ENCODE data around the gene LTA4H.

LTA4H gene

GRCh38 chr12:96057986-96058553 is 22.7 kb upstream of the LTA4H start:
- no peak for DNase-seq (ENCODE audit: low read depth)

DNA sequence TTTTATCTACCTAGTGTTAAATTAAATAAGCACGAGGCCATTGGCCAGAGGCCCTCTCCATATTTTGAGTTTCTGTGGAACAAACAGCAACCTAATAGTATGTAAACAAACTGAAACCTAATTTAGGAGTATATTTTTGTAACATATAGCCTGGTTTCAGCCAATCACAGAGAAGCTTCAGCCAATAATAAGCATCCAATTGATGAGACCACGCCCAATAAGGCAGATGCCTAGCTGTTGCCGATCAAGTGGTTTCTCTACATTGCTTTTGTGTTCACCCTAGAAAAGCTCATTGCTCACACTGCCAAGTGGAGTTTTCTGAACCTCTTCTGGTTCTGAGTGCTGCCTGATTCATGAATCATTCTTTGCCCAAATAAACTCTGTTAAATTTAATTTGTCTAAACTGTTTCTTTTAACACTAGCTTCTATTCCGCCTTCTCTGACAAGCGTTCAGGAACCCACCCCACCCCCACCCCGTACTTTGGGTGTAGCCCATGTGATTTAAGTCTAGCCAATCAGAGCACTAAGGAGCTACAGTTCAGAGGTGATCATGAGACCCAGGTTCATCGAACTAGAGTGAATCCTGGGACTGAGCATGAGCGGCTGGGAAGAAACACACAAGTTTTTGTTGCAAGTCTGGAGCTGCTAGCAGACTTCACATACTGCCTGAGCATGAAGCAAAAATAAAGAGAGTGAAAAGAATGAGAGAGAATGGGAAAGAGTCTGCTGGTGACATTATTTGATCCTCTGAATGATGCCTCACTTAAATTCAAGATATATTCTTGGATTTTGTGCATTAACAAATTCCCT is 21.5 kb upstream of the LTA4H start:
- no peak for DNase-seq (ENCODE audit: low read depth)

- no peak for DNase-seq (ENCODE audit: low read depth)
These were observed 18.8 kb upstream of the LTA4H start for GRCh38 chr12:96054244-96054610.

DNA sequence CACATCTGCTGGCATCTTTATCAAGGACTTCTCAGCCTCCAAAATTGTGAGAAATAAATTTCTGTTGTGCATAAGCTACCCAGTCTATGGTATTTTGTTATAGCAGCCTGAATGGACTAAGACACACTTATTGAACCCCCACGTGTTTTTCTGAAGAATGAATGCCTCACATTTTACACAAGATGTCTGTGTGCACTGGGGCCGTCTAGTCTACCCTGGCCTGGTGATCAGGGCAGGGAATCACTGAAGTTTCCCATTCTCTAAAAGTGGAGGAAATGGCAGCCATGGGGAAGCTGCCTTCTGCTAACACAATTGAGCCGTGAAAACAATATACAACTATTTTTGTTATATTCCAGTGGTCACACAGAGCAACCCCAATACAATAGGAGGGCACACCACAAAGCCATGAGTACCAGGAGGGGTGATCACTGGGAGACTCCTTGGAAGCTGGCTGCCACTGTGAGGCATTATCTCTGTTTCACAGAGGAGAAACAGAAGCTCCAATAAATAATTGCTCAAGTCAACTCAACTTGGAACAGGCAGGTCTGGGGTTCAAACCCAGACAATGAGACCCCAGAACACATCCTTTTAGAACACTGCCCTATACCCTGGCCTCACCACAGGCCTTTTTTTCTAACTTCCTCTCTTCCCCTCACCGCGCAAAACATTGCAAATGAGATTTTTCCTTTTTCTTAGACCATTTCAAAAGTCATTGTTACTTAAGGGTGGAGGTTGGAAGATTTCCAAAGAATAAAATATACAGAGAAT is 18.3 kb upstream of the LTA4H start:
- no peak for DNase-seq (ENCODE audit: low read depth)

- no peak for DNase-seq (ENCODE audit: low read depth)
These were observed 16.5 kb upstream of the LTA4H start for GRCh38 chr12:96051756-96052485.

DNA sequence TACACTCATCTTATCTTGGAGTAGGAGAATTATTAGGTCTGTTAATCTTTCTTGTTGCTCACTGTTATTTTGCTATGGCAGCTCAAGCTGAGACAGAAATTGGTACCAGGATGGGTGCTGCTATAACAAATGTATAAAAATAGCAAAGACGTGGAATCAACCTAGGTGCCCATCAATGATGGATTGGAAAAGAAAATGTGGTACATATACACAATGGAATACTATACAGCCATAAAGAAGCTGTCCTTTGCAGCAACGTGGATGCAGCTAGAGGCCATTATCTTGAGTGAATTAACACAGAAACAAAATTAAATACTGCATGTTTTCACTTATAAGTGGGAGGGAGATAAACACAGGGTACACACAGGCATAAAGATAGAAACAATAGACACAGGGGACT is 14.8 kb upstream of the LTA4H start:
- no peak for DNase-seq (ENCODE audit: low read depth)

GRCh38 chr12:96049101-96049500 is 13.7 kb upstream of the LTA4H start:
- DNase-seq (ENCODE audit: low read depth) = no peak

DNA sequence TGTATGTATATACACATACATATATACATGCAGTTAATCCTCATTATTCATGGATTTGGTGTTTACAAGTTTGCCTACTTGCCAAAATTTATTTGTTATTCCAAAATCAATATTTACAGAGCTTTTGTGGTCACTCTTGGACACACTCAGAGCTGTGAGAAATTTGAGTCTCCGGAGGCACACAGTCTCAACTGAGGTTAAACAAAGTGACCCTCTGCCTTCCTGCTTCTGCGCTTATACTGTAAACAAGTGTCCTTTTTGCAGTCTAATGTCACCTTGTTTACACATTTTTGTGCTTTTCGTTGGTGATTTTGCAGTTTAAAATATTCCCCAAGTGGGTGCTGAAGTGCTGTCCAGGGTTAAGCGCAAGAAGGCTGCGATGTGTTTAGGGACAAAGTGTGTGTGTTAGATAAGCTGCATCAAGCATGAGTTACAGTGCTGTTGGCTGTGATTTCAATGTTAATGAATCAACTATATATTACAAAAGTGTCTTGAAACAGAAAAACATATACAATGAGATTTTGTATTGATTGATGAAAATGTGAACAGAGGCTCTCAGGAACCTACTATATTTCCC is 13.1 kb upstream of the LTA4H start:
- no peak for DNase-seq (ENCODE audit: low read depth)

- DNase-seq (ENCODE audit: low read depth) = no peak
These were observed 12.1 kb upstream of the LTA4H start for GRCh38 chr12:96047229-96048211.

- DNase-seq (ENCODE audit: low read depth) = no peak
These were observed 11.3 kb upstream of the LTA4H start for GRCh38 chr12:96046543-96047228.

DNA sequence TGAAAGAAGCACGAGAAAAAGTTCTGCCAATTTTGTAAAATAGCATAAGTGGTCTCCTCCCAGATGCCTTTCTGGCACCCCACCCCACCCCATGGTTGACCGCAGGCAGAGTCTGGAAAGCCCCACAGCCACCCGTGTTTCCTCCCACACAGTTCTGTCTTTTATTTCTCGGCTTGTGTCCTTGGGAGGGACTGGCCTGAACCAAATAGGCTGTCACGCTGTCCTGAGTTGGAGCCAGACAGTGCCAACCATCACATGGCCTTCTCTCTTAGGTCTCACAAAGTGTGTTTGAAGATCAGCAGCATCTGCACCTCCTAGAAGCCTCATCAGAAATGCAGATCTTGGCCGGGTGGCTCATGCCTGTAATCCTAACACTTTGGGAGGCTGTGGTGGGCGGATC is 10.2 kb upstream of the LTA4H start:
- DNase-seq (ENCODE audit: low read depth) = no peak

DNA sequence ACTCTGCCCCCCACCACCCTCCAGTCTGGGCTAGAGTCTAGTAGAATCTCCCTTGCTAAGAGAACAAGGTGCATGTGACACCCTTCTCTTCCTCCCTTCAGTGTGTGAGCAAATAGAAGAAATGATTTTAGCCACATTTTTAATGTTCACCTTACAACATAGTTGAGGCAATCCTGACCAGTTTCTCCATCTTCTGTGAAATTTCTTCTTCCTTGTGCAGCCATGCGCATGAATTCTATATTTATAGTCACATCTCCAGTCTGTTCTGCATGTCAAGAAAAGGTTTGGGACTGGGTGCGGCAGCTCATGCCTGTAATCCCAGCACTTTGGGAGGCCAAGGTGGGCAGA is 9.5 kb upstream of the LTA4H start:
- DNase-seq (ENCODE audit: low read depth) = no peak

DNA sequence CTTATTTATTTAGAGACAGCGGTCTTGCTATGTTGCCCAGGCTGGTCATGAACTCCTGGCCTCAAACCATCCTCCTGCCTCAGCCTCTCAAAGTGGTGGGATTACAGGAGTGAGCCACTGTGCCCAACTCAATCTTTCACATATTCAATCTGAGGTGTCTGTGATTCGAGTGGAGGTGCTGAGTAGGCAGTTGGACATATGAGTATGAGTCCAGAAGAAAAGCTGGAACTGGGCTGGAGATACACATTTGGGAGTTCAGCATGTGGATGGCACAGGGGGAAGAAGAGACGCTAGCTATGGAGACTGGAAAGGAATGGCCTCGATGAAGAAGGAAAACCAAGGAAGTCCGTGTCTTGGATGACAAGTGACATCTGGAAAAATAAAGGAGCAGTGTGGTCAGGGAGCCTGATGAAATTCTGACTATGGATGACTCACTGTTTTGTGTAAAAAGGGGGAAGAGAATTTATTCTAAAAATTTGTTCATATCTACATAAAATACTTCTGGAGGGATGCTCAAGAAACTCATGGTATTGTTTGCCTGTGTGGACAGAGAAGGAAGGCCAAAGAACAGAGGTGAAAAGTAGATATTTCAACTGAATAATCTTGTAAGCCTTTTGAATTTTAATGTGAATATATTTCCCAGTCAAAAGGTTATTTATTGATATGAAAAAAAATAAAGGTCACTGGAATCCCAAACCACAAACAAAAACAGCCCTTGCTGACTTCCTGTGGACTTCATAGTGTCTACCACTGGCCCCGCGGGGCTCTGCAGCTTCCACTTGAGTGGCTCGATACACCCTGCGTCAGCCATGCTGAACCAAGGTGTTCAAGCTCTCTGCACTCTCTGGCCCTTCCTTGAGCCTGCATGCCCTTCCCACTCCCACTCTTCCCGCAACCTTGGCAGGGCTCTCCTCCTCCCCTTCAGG is 8.9 kb upstream of the LTA4H start:
- no peak for DNase-seq (ENCODE audit: low read depth)

- no peak for DNase-seq (ENCODE audit: low read depth)
These were observed 5.8 kb upstream of the LTA4H start for GRCh38 chr12:96041181-96041580.

- DNase-seq (ENCODE audit: low read depth) = no peak
These were observed 5.1 kb upstream of the LTA4H start for GRCh38 chr12:96040305-96041133.

DNA sequence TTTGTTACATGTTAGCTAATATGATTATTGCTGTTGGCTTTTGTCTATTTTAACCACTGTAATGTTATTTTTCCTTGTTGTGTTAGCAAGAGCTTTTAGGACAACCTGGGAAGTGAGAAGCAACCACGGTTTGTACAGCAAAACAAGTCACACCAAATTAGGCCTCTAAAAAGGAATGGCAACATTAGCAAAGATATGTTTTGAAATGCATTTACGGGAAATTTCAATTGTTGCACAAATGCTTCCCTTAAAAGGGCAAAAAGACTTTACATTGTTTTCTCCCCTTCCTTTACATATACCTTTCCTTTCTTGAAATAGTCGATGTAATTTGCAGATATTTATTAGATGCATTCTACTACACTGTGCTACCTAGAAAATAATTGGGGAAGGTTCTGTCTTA is 4.1 kb upstream of the LTA4H start:
- DNase-seq (ENCODE audit: low read depth) = no peak

DNA sequence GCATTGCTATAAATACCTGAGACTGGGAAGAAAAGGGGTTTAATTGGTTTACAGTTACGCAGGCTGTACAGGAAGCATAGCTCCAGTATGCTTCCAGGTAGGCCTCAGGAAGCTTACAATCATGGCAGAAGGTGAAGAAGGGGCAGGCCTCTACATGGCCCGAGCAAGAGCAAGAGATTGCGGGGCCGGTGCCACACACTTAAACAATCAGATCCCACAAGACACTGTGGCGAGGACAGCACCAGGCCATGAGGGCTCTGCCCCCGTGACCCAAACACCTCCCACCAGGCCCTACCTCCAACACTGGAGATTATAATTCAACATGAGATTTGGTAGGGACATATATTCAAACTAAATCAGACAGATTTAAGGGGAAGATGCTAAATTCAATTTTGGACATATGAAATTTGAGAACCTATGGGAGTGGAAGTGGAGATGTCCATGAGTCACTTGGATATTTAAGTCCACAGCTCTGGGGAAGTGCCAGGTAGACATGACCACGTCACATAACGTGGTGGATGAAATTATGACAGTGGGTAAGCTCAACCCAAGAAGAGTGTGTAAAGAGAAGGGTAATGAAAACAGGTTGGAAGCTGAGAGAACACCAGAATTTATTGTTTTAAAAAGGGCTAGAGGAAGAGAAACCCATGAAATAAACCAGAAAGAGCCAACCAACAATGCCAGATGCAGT is 1.5 kb upstream of the LTA4H start:
- no peak for DNase-seq (ENCODE audit: low read depth)
